NCI-H69 (cell line): ENCODE results near the gene CRYBA4.

ENCODE experiments used
- DNase-seq: peaks from one replicate; lab custom pipeline; 2025; lab: John Stamatoyannopoulos, UW

CRYBA4 gene

DNA sequence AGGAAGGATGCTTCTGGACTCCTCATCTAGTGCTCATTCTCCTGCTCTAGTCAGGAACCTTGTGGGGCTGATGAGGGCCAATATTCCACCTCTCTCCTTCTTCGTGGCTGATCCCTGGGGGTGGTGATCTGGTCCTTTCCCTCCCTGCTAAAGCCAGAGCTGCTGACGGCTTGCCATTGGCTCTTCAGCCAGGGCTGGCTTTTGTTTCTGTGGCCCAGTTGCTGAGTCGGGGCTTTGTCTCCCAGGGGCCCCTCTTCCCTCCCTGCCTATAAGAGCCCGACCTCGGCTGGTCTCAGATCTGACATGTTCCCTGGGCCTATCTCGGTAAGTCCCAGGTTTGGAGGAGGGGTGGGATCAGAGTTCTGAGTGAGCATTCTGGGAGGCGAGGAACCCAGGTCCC is at the start of gene CRYBA4:
Gene CRYBA4 (plus strand): TSS at position 301 of the 400 bp plus-strand sequence. CDS start 634 bp downstream, outside the sequence.
- DNase-seq = no peak

DNA sequence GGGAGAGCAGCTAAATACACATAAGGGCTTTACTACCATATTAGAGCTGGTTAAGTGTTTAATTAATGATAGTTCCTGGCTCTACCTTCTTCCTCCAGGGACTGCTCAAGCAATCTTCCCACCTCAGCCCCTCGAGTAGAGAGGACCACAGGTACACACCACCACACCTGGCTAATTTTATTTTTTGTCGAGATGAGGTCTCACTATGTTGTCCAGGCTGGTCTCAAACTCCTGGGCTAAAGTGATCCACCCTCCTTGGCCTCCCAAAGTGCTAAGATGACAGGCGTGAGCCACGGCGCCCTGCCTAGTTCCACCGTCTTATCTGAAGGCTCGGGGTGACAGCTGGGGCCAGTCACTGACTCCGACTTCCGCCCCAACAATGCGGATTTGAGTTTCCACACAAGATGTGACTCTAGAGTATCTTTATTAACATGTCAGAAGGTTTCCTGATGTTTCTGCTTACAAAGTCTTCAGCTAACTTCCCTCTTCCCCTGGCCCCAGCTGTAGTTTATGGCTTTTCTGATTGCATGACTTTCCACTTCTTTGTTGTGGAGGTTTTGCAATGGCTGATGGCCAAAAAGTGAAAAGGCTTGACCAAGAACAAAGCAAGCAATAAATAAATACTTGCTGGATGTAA is 48.6 kb upstream of the CRYBA4 start:
- DNase-seq = peak; percentile 15

DNA sequence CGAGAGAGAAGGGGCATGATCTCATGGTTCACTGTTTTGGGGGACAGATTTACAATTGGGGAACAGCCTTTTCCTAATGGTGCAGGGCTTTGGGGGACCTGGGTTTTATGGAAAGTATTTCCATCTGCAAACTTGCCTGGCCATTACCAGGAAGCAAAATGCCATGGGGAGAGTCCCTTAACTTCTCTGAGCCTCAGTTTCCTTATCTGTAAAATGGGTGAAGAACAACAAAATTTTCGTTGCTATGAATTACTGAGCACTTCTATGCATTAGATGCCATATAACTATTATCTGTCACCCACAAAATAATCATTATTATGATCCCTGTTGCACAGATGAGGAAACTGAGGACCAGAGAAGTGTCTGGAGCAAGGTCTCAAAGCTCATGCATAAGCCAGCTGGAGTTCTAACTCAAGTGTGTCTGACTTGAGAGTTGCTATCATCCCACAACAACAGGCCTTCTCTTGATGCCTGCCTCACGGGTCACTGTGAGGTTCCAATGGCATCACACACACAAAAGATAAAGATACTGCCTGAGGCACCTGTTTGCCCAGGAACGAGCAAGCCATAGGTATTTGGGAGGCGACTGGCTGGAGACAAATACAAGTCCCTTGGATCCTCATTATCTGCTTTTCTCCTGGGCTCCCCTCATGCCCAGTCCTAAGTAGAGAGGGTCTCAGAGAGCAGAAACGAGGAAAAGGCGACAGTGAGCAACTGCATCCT is 47.6 kb upstream of the CRYBA4 start:
- DNase-seq = no peak

DNA sequence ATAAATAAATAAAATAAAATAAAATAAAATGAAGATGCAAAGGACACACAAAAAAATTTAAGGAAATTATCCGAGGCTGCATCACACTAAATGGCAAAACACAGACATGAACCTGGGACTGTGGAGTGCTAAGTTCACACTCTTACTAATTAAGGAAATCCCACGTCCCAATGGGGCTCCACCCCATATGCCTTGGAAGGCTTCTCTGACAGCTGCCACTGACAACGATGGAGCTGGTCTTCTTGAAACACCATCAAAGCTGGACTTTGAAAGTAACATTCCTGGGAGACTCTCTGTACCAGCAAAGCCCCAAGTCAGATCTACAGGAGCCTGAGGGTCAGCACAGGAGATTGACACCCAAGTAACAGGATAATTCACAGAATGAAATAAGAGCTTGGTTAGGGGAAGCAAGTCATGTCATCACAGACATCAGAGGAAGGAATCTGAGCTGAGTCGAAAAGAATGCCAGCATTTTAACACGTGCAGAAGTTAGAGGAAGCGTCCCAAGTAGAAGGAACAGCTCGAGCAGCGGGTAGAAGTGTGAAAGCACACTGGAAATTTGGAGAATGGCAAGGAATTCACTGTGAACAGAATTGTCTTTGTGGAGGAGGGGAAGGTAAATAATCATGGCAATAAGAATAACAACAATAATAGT is 45.6 kb upstream of the CRYBA4 start:
- DNase-seq = no peak

DNA sequence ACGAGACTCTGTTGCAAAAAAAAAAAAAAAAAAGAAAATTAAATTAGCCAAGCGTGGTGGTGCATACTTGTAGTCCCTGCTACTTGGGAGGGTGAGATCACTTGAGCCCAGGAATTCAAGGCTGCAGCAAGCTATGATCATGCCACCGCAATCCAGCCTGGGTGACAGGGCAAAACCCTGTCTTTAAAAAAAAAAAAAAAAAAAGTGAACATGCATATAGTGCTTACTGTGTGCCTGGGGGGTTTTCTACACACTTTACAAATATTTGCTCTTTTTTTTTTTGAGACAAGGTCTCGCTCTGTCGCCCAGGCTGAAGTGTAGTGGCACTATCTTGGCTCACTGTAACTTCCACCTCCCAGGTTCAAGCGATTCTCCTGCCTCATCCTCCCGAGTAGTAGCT is 44.7 kb upstream of the CRYBA4 start:
- no peak for DNase-seq

DNA sequence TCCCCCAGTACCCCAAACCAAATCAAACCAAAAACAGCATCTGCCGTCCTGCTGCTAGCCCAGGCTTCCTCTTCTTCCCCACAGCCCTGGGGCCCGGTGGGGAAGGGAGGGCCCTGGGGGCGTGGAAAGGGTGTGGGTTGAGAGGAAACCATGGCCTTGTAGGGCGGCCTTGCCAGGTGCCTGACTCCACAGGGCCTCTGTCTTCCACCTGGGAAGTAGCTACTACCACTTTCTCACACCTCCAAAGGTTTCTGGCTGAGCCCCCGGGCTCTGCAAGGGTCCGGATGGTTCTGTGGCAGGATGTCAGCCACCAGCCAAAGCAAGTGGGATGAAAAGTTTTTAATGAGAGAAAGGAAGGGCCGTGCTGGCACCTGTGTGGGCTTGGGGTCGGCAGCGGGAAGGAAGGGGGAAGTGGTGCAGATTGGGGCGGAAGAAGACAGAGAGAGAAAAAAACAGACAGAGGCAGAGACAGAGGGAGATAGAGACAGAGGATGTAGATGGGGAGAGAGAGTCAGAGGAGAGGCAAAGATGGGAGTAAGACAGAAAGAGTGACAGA is 42.4 kb upstream of the CRYBA4 start:
- DNase-seq = no peak

DNA sequence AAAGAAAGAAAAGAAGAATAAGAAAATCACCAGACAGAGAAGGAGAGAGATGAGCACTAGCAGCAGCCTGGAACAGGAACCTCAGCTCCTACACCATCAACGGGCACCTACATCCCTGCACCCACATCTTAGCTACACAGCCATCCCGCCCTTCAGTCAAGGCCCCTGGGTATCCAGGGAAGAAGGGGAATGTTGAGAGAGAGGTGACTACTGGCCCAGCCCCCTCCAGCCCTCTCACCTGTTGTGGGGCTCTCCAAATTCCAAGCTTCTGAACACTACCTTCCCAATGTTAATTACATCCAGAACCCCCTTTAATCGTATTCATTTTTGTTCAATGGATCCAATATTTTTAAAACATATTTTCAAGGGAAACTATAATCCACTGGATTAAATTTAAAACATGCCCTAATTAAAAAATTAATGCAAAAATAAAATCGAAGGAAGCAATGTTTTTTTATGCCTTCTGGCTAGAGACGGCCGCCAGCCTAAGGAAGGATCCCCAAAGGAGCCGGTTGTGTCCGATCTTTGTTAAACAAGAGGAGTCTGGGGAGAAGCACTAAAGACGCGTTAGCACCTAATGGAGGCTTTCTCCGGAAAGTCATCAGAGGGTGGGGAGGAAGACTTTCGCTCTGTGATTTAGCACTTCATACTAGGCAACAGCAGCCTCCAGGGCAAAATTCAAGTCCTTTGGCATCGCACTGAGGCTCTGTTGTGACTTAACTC is 41.4 kb upstream of the CRYBA4 start:
- no peak for DNase-seq

DNA sequence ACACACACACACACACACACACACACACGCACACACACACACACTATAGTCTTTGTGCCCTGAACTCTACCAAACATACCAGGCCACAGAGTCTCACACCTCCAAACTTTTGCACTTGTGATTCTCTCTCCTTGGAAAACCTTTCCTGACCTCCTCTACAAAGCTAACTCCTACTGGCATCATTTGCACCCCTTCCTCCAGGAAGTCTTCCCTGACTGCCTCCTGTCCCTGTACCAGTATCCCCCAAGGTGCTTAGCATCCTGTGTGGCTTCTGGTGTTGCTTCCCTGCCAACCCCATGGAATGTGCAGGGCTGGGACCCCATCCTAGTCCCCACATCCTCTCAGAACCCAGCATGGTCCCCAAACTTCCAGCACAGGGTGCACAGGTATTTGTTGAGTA is 40.7 kb upstream of the CRYBA4 start:
- no peak for DNase-seq

DNA sequence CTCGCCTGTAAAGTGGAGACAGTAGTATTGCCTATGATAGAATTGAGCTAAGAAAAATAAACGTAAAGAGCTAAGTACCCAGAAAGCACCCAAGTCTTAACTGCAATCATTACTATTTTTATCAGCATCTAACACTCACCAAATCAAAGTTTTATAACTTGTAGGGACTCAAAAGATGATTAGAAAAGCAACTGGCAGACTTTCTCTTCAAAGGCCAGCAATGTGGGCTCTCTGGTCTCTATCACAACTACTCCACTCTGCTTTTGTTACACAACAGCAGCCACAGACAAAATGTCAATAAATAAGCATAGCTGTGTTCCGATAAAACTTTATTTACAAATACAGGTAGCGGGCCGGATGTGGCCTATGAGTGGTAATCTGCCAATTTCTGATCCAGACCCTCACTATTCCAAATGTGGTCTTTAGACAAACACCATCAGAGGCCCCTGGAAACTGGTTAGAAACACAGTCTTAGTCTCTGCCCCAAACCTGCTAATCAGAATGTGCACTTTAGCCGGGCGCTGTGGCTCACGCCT is 40.1 kb upstream of the CRYBA4 start:
- DNase-seq = no peak

DNA sequence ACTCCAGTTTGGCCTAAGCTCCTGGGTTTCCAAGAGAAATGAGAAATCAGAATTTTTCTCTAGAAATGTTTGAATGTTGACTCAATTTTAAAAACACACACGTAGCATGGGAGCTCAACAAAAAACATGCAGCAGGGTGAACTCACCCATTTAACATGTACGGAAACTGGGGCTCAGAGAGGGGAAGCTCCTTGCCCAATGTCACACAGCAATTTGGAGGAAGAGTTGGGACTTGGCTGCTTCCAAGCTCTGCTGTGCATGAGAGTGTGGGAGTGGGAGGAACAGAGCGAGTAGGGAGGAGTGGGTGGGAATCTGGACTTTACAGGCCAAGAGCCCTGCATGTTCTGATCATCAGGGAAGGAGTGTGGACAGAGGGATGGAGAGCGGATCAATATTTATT is 37.8 kb upstream of the CRYBA4 start:
- DNase-seq = no peak

DNA sequence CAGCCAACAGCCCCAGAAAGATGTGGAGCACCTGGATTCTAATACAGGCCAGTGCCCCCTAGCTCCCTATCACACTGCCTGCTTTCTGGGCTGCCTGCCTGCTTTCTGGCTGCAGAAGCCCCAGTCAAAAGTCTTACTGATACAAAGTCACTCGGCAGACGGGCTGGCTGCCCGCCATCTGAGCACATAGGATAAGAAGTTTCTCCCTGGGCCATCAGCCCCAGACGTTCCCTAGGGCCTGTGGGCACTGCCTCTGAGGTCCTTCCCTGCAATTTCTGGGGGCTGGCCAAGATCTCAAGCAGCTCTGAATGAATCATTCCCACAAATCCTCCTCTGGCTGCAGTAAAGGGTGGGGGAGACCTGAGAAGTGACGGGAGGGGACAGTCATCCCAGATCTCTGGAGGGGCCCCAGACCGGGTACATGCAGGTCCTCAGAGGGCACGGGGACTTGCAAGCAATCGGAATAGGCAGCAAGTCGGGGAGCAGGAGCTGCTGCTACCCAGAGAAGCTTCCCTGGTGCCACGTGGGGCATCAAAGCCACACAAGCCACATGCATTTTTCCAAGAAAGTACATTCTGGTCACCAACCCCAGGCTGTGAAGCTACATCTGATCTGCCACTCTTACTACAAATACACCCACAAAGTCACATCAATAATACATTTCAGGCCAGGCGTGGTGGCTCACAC is 36.5 kb upstream of the CRYBA4 start:
- DNase-seq = peak; percentile 21

DNA sequence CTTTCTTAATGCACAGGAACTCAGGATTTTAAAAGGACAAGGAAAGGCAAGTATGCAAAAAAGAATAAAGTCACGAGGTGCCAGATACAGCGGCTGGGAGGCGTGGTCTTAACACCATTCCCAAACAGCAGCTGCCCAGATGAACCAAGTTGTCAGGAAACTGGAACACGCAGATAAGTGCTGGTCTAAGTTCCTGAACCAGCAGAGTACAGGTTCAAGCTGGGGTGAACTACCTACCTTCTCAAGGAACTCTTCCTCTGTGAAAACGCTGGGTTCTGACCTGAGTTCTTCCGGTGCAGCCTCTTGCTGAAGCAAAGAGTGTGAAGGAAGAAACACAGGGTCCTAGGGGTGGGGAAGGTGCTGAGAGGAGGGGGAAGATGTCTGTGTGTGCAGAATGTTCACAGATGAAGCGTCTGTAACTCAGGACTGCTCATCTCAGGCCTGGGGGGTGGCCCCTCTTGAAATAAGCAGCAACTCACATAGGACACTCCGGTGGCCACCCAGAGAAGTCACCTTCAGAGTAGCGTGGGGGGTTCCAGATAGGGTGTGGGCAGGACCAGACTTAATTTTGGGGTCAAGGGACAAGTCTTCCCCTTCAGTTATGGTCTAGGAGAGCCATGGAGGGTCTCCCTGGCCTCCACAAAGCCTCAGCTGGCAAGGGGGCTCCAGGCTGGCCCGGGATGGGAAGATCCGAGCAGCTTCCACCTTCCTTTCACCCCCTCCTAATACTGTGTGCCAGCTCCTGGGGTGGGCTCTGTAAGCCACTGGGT is 35.0 kb upstream of the CRYBA4 start:
- no peak for DNase-seq

DNA sequence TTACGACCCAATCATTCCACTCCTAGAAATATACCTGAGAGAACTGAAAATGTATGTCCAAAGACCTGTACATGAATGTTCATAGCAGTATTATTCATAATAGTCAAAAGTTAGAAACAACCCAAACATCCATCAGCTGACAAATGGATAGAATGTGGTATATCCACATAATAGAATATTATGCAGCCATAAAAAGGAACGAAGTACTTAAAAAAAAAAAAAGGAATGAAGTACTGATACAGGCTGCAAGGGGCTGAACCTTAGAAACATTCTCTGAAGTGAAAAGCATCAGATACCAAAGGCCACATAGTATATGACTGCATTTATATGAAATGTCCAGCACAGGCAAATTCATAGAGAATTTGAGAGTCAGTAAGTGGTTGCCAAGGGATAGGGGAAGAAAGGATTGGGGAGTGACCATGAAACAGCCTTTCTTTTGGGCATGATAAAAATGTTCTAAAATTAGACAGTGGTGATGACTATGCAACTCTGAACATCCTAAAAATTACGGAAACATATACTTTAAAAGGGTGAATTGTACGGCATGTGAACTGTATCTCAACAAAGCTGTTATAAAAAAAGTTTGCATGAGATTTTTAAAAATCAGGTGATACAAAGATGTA is 33.7 kb upstream of the CRYBA4 start:
- no peak for DNase-seq

DNA sequence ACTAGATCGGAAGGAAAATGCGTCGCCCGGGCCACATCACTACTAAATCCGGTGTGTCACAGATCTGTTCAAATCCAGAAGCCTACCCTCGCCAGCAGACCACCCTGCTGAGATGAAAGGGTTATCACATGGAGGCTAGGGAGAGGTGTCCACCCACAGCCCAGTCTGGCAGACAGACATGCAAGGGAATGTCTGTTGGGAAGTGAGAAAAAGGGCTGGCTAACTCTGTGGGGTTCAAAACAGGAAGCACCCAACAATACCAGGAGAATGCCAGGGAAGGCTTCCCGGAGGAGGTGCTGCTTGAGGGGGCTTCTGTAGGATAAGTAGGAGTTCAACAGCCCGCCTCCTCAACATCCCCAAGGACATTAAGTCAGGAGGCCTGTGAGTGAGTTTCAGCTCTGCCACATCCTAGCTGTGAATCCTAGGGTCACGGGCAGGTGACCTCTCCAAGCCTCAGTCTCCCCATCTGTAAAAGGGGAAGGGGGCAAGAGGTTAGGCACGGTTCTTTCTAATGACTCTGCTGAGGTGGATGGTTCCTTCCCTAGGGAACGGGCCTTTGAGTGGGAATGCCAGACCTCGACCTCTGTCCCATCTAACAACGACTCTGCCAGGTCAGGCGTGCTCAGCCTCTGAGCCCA is 32.9 kb upstream of the CRYBA4 start:
- no peak for DNase-seq

DNA sequence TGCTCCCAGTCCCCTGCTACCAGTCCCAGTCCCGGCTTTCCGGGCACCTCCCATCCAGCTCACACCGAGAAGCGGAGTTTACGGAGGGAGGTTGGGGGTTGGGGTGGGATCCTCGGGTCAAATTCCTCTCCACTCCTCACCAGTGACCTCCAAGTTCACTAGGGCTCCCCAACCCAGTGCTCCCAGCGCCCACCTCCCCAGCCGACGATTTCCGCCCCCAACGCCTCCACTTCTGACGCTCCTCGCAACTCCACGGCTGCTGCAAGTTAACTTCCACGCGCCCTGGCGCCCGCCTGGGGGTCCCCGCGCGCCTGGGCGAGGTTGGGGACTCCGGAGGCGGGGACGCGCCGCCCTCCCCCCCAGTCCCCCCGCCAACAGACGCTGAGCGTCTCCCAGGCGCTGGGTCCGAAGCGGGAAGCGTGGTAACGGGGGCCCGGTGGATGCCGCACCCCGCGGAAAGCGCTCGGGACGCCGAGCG is 32.4 kb upstream of the CRYBA4 start:
- DNase-seq = peak; percentile 34

DNA sequence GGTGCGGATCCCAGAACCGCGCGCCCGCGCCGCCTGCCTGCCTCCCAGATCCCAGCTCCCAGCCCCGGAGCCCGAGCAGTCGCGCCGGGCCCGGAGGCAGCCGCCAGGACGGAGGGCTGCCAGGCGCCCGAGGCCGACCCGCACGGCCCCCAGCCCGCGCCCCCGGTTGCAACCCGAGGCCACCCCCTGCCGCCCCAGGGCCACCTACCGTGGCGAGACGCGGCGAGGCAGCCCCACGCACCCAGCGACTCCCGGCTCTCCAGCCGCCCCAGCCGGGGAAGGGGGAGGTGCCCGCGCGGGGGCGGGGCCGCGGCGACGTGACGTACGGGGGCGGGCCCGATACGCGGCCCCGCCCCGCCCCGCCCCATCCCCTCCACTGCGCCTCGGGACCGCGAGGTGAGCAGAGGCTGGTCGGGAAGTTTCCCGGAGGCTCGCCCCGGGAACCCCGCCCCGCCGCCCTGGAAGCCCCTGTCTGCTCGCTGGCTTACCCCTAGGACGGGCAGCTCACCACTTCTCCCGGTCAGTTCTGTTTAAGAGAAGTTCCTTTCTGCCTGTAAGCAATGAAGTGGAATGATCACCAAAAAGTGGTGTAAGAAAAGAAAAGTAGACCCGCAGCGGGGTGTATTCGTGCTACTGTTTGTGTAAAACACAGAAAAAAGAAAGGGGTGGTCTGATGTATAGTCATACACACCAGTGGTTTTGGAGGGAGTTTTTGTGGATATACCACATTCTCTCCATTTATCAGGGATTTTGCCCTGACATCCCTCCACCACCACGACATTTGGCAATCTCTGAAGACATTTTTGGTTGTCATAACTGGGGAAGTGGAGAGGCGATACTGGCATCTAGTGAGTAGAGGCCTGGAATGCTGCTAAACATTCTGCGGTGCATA is 31.7 kb upstream of the CRYBA4 start, which contains the start of gene TPST2:
Gene TPST2 (minus strand): TSS at position 288 of the 892 bp plus-strand sequence. CDS start 48,502 bp downstream, outside the sequence.
- DNase-seq = peak; percentile 92

DNA sequence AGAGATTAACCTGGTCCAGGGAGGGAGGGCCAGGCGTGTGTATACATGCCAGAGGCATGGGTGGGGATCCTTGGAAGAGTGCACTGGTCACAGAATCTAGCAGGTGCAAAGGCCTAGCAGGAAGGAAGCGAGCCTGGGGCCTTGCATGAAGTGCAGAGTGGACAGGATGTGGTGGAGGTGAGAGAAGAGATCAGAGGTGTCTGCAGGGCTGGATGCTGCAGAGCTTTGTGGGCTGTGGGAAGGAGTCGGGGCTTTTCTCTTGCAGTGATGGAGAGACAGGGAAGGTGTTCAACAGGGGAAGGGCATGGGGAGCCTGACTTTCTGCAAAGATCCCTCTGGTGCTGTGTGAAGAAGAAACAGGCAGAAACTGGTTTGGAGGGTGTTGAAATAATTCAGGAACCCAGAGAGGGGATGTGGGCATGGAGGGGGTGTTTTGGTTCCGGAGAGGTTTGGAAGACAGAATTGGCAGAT is 29.3 kb upstream of the CRYBA4 start:
- DNase-seq = peak; percentile 34

DNA sequence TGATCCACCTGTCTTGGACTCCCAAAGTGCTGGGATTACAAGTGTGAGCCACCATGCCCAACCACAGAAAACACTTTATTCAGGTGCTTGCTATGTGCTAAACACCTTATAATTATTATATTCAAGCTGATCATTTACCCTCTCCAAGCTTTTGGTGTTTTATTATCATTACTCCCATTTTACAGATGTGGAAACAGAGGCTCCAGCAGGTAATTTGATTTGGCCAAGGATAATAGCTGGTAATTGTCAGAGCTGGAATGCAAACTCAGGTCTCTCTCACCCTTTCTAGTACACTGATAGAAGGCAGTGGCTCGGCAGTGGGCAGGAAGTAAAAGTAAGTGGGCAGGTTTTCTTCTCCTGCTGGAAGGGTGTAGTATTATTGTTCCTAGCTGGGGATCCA is 28.0 kb upstream of the CRYBA4 start:
- no peak for DNase-seq
